ENCODE data around the gene RAI2.

DNA sequence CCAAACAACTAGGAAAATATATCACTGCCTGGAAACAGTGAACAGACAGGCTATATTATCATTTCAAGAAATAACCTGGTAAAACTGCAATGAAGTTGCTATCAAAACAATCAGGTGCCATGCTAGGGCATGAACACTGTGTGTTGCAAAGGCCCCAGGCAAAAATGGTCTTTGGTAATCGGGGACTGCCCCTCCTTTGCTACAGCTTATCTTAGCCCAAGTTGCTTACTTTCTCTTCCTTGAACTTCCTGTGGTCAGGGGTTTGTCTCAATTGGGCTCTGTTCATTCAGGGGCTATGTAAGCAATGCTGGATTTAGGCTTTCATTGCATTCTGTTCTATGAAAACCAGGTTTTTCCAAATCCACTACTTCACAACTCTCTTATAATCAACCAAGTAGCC, 93.4 kb downstream of the RAI2 start:
- TF ChIP-seq, protein P1, sequence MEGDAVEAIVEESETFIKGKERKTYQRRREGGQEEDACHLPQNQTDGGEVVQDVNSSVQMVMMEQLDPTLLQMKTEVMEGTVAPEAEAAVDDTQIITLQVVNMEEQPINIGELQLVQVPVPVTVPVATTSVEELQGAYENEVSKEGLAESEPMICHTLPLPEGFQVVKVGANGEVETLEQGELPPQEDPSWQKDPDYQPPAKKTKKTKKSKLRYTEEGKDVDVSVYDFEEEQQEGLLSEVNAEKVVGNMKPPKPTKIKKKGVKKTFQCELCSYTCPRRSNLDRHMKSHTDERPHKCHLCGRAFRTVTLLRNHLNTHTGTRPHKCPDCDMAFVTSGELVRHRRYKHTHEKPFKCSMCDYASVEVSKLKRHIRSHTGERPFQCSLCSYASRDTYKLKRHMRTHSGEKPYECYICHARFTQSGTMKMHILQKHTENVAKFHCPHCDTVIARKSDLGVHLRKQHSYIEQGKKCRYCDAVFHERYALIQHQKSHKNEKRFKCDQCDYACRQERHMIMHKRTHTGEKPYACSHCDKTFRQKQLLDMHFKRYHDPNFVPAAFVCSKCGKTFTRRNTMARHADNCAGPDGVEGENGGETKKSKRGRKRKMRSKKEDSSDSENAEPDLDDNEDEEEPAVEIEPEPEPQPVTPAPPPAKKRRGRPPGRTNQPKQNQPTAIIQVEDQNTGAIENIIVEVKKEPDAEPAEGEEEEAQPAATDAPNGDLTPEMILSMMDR (conservative IDR thresholded peaks at IDR 0.05 in 1 of 2, IDR thresholded peaks at IDR 0.05 in 1 of 2; ENCODE audit: low read depth in 1 of 2, low read length in 2 of 2): no peak
- no peak for TF ChIP-seq EZH2 (IDR thresholded peaks at IDR 0.05; ENCODE audit: low read length, missing control alignments)

Measured in fibroblast of lung (primary cell).